Esophagus muscularis mucosa (tissue), 4 donors: ENCODE measurements around the gene LIN54.

Experiments used
- CTCF ChIP-seq, 3 experiments: fragments of 200-600 bp in 2 of 3; fragments of 450-650 bp in 1 of 3; sonication (generic) in 2 of 3; IDR thresholded peaks; one replicate each; pipeline ENCODE4 v1.5.1; 2017 to 2019; ENCODE audit warnings: antibody characterized with exemption in 3 of 3, mild to moderate bottlenecking in 2 of 3, moderate library complexity in 1 of 3
- EP300 ChIP-seq: sonication (generic); formaldehyde crosslinking; IDR thresholded peaks from one replicate; pipeline ENCODE4 v1.6.1; 2017; ENCODE audit warnings: antibody characterized with exemption
- POLR2AphosphoS5 ChIP-seq, 2 donors: sonication (generic); formaldehyde crosslinking; IDR thresholded peaks; one replicate each; pipeline ENCODE4 v1.6.1; 2017; ENCODE audit warnings: antibody characterized with exemption in 2 of 2

GRCh38 chr4:82981138-82981537 is 29.5 kb downstream of the LIN54 start:
- TF ChIP-seq CTCF (IDR thresholded peaks at IDR 0.05) (no peak), POLR2AphosphoS5 (IDR thresholded peaks at IDR 0.05) (no peak), EP300 (no peak)
